ENCODE results near the gene C2orf92.

Gene C2orf92

GRCh38 chr2:97750017-97750416, 80.5 kb downstream of the C2orf92 start:
- no peak for DNase-seq

- DNase-seq: no peak
These were observed 82.2 kb downstream of the C2orf92 start for GRCh38 chr2:97751752-97752151.

Data from T1000 (cell line).